C1 segment of cervical spinal cord (tissue), 14 donors: Measurements from ENCODE around the gene TRAPPC11.
"Not testable (repeated sequence)": the region's sequence is repeated elsewhere in the genome, so short reads cannot be mapped to it uniquely, and the experiment has no call there.

ENCODE experiments used
- DNase-seq, 14 donors: peaks; one replicate each; lab custom pipeline; 2025; lab: John Stamatoyannopoulos, UW

TRAPPC11 gene

DNA sequence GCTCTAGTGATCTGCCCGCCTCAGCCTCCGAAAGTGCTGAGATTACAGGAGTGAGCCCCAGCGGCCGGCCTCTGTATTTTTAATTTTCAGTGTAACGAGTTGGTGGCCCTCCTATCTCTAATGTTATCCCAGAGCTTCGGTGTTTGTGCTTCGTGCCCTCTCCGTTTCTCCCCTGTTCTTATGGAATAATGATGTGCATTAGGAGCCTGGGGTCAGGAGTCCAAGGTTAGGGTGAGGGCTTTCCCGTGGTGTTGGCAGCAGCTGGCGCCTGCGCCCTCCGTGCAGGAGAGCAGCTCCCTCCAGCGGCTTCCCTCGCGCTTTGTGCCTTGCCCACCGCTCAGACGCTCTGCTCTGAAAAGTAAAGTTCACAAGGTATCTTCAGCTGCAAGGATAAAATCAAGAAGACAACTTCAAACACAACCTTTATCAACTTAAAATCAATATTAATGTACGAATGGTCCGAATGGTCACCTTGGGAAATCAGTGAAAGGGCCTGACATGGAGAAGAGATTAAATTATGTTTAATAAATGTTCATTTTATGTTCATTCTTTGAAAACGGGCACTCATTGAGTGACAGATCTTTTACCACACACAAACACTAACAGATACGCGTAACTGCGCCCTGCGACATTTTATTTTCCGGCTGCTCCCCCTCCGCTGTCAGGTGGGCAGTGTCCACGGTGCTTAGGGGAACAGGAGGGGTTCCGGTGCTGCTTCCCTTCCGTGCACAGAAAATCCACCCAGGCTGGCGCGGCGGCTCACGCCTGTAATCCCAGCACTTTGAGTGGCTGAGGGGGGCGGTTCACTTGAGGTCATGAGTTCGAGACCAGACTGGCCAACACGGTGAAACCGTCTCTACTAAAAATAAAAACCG lies 62.4 kb downstream of the TRAPPC11 start:
- DNase-seq, result peak in 7 of 14 donors; percentile 1 to 25 (median 11)

- DNase-seq, result peak in 9 of 14 donors; percentile 1 to 58 (median 13)
Measured at GRCh38 chr4:183722731-183723560, 63.9 kb downstream of the TRAPPC11 start.

GRCh38 chr4:183723561-183724228 lies 64.6 kb downstream of the TRAPPC11 start:
- no peak for DNase-seq

GRCh38 chr4:183725585-183725984 lies 66.5 kb downstream of the TRAPPC11 start:
- not testable (repeated sequence) for DNase-seq

DNA sequence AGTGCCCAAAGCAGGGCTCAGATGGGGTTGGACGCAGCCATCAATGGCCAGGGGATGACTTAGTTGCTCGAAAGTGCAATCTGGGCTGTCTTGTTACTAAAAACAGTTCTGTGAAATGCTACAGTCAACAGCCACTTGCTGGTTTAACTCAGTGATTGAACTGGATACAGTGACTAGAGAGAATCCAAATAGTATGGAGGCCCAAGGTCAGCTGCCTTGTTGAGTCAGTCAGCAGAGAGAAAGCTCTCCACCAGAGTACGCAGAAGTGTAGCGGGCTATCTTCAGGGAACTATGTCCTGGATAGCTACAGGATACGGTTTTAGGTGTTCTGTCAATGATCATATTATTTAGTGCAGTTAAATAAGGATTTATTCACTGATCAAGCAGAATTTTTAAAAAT lies 68.4 kb downstream of the TRAPPC11 start:
- no peak for DNase-seq

- no peak for DNase-seq
Measured at GRCh38 chr4:183728223-183729068, 69.4 kb downstream of the TRAPPC11 start.

GRCh38 chr4:183729069-183729406 lies 69.9 kb downstream of the TRAPPC11 start:
- no peak for DNase-seq

DNA sequence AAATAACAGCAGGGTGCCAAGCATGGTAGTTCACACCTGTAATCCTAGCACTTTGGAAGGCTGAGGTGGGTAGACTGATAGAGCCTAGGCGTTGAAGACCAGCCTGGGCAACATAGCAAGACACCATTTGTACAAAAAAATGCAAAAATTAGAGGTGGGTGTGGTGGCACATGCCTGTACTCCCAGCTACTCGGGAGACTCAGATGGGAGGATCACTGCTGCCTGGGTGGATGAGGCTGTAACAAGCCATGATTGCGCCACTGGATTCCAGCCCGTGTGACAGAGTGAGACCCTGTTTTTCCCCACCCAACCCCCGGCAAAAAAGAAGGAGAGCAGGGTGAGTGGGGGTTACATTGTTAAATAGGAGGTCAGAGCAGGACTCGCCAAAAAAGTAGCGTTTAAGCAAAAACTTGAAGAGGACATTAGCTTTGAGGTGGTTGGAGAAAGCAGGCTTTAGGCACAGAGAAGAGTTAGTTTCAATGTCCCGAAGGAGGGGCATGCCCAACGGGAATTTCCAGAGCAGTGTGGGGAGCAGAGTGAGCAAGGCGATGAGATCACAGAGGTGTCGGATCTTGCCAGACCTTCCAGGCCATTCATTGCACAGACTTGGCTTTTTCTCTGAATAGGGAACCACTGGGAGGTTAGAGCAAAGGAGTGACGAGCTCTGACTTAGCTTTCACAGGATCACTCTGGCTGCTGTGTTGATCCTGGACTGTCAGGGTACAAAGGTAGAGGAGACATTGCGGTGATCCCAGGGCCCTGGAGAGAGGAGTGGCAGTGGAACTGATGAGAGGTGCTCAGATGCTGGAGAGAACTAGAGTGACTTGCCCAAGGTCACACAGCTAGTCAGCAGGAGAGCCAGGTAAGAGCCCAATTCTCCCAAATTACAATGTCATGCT lies 70.6 kb downstream of the TRAPPC11 start:
- no peak for DNase-seq

DNA sequence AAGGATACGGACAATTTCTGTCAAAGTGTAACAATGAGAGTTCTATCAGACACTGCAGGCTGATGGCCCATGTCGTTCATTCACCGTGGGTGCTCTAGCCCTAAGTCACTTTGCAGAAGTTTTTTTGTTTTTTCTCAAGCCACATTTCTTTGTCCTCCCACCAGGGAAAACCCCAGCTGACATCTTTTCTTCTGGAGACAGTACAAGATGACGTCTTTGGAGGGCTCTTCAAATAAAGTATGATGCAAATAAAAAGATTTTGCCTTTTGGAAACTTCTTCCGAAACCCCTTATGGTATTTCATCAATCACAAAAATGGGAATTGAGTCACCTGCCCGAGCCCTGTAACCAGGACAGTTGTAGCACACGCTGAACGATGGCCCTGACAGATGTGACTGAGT lies 73.2 kb downstream of the TRAPPC11 start:
- DNase-seq, result no peak

DNA sequence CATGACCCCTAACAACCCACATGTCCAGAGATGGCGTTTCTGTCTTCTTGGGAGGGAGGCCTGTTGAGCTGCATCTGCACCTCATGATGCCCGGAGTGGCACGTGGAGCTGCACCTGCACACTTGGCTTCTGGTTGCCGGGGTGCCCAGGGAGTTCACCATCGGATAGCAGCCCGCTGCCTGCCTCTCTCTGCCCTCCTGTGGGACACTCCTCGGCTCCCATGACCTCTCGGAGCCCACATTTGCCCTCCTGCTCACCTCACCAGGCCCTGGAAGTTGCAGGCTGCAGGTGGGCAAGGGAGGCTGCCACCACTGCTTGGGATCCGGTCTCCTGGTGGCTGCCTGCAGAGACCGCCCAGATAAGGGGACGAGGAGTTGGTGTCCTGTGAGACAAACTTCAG lies 74.1 kb downstream of the TRAPPC11 start:
- DNase-seq, result no peak

DNA sequence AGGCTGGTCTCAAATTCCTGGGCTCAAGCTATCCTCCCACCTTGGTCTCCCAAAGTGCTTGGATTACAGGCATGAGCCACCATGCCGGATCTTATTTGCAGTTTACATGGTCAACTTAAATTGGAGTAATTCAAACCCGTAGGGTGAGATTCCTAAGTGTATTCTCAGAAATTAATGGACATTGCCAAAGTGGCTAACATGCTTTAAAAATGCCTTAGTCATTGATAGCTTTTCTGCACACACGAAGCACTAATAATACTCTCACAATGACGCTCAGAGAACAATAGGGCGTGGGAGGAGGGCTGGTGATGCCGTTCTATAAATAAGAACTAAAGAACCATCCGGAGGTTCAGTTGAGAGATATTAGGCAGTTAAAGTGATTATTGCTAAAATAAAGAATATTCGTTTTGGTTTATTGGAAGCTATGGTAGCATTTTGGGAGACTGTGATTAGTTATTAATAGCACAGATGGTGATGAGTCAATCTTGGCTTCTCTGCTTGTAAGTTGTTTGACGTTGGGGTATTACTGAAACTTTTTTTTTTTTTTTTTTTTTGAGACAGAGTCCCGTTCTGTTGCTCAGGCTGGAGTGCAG lies 79.1 kb downstream of the TRAPPC11 start:
- DNase-seq, result no peak

DNA sequence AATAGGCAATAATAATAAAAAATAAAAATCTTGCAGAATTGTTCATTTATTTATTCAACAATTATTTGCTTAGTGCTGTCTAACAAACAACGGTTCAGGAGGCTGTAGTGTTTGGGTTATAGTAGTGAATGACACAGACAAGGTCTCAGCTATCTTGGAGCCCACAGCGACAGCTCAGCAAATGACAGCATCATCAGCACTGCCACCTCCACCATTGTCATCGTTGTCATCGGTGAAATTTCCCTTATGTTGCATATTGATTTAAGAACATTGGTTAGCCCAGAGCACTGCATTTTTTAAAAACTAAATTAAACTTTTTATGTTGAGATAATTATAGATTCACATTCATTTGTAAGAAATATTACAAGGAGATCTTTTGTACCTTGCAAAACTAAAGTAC lies 79.9 kb downstream of the TRAPPC11 start:
- no peak for DNase-seq

DNA sequence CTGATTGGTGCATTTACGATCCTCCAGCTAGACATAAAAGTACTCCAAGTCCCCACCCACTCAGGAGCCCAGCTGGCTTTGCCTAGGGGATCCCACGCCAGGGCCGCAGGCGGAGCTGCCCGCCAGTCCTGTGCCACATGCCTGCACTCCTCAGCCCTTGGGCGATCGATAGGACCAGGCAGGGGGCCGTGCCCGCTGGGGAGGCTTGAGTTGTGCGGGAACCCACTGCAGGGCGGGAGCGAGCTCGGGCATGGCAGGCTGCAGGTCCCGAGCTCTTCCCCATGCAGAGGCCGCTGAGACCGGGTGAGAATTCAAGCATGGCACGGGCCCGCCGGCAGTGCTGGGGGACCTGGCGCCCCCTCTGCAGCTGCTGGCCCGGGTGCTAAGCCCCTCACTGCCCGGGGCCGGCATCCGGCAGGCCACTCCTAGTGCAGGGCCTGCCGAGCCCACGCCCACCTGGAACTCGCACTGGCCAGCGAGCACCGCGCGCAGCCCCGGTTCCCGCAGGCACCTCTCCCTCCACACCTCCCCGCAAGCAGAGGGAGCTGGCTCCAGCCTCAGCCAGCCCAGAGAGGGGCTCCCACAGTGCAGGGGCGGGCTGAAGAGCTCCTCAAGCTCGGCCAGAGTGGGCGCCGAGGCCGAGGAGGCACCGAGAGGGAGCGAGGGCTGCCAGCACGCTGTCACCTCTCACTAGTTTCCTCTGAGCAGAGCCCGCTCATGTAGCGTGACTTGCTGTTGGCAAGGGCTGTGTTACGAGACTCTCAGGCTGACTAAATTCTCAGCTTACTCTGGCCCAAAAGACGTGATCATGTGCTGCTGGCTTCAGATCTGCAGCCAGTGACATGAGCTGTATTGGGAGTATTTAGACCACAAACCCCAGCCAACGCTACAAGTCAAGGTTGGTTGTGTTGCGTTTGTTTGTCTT lies 87.5 kb downstream of the TRAPPC11 start:
- DNase-seq, result no peak

- DNase-seq, result no peak
Measured at GRCh38 chr4:183747380-183747779, 88.3 kb downstream of the TRAPPC11 start.

- DNase-seq, result no peak
Measured at GRCh38 chr4:183747931-183748670, 89.0 kb downstream of the TRAPPC11 start.

- no peak for DNase-seq
Measured at GRCh38 chr4:183751106-183751505, 92.0 kb downstream of the TRAPPC11 start.

DNA sequence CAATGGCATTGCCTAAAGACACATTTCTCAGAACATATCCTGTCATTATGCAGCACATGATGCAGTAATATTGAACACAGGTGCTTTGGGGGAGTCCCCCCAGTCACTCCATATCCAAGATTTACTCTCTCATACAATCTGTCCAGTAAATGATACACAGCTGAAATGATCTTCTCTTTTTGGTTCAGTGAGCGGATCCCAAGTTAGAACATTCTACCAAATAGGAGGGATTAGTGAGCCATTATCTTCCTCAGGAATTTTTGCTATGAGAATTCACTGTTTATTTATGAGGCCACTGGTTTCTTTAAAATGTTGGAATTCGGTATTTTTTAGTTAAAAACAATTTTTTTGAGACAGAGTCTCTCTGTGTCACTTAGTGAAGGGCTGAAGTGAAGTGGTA lies 96.5 kb downstream of the TRAPPC11 start:
- no peak for DNase-seq

DNA sequence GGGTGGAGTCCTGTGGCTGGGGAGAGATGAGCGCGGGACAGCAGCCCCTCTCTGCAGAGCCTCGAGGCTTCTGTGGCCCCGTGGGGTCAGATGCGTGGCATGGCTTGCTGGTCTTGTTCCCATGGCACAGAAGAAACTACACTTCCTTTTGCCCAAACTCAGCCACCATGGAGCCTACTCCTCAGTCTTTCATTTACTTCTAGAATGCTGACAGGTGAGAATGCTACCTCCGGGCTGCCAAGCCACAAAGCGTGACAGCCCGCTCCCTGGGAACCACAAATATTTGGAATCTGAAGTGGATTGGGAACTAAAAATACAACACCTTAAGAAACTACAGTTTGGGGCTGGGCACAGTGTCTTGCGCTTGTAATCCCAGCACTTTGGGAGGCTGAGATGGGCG lies 98.0 kb downstream of the TRAPPC11 start:
- no peak for DNase-seq
